Karpas-422 (cell line): ENCODE measurements around the gene CD48. TPM values are rescaled to one million over a fixed set of nuclear protein-coding genes. Genes with fewer than 3 reads are reported as not detected.
"Not testable (repeated sequence)": the region's sequence is repeated elsewhere in the genome, so short reads cannot be mapped to it uniquely, and the experiment has no call there.

Experiments used
- DNase-seq: peaks from one replicate; pipeline ENCODE4 v3.0.0-alpha.2; 2015
- H2AFZ ChIP-seq: fragments of 200-600 bp; sonication (generic); 2 replicates; pipeline ENCODE4 v1.6.1; 2014; ENCODE audit warnings: antibody characterized with exemption, low read length, mixed read lengths
- H3K27ac ChIP-seq: fragments of 200-600 bp; sonication (generic); 2 replicates; pipeline ENCODE4 v1.5.1; 2014; ENCODE audit warnings: mild to moderate bottlenecking, low read length, moderate library complexity
- H3K27me3 ChIP-seq: fragments of 200-600 bp; sonication (generic); 2 replicates; pipeline ENCODE4 v1.6.1; 2014; ENCODE audit warnings: low read length, mixed read lengths
- H3K36me3 ChIP-seq: fragments of 200-600 bp; sonication (generic); 2 replicates; pipeline ENCODE4 v1.6.1; 2014; ENCODE audit warnings: low read length, mixed read lengths; ENCODE audit not compliant: insufficient read depth
- H3K4me1 ChIP-seq: fragments of 200-600 bp; sonication (generic); 2 replicates; pipeline ENCODE4 v1.6.1; 2014; ENCODE audit warnings: mild to moderate bottlenecking, low read length, mixed read lengths
- H3K4me2 ChIP-seq: fragments of 200-600 bp; sonication (generic); 2 replicates; pipeline ENCODE4 v1.6.1; 2014; ENCODE audit warnings: low read length, low read depth, mild to moderate bottlenecking; ENCODE audit not compliant: poor library complexity, severe bottlenecking
- H3K4me3 ChIP-seq: fragments of 200-600 bp; sonication (generic); 2 replicates; pipeline ENCODE4 v1.5.1; 2014; ENCODE audit warnings: mild to moderate bottlenecking, antibody characterized with exemption, low read length, mixed read lengths
- H3K79me2 ChIP-seq: fragments of 200-600 bp; sonication (generic); 2 replicates; pipeline ENCODE4 v1.6.1; 2014; ENCODE audit warnings: mild to moderate bottlenecking, low read length, mixed read lengths
- H3K9ac ChIP-seq: fragments of 200-600 bp; sonication (generic); 2 replicates; pipeline ENCODE4 v1.6.0; 2014; ENCODE audit warnings: low read length
- H3K9me2 ChIP-seq: fragments of 200-600 bp; sonication (generic), shearing (Covaris generic); replicated peaks from 2 replicates; pipeline ENCODE4 v1.6.0; 2014; ENCODE audit warnings: mild to moderate bottlenecking, low read length, moderate library complexity; ENCODE audit not compliant: insufficient read depth
- H3K9me3 ChIP-seq: fragments of 300-700, 200-600 bp; sonication (generic); 2 replicates; pipeline ENCODE4 v1.6.1; 2014; ENCODE audit warnings: low read length, mixed read lengths
- H4K20me1 ChIP-seq: fragments of 200-600 bp; sonication (generic); 2 replicates; pipeline ENCODE4 v1.6.1; 2014; ENCODE audit warnings: mild to moderate bottlenecking, antibody characterized with exemption, low read length, low read depth; ENCODE audit not compliant: insufficient read depth
- total RNA-seq: library from RNA; depleted of rRNA; stranded (reverse); fragments of >200 nt; shearing (Covaris generic); gene quantifications from 2 replicates; pipeline ENCODE4 v1.2.3, GENCODE V29; 2014; ENCODE audit warnings: low replicate concordance

Gene CD48
- total RNA-seq, 1 experiment from 2014 or later: 56.3 TPM

DNA sequence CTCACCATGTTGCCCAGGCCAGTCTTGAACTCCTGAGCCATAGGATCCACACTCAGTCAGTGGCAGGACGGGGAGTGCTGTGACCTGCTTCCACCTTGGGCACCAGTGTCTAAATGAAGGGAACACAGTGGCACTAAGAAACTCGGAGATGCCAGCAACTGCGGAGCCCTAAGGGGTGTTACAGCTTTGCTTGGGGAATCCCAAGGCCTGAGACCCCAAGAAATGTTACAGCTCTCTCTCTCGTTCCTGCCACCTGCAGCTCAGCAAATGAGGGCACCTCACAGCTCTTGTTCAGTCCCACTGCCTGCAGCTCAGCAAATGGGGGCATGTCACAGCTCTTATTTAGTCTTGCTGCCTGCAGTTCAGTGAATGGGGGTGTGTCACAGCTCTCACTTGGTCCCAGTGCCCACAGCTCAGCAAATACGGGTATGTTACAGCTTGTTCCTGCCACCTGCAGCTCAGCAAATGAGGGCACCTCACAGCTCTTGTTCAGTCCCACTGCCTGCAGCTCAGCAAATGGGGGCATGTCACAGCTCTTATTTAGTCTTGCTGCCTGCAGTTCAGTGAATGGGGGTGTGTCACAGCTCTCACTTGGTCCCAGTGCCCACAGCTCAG, 2.5 kb upstream of the CD48 start:
- not testable (repeated sequence) for H3K9ac ChIP-seq, H3K9me3 ChIP-seq, H3K4me2 ChIP-seq, H4K20me1 ChIP-seq, H3K36me3 ChIP-seq, H3K4me3 ChIP-seq, H3K9me2 ChIP-seq, DNase-seq, H3K27me3 ChIP-seq, H3K79me2 ChIP-seq, H2AFZ ChIP-seq, H3K27ac ChIP-seq
- H3K4me1 ChIP-seq: peaks cover 31% of the 10 kb centered on the region

DNA sequence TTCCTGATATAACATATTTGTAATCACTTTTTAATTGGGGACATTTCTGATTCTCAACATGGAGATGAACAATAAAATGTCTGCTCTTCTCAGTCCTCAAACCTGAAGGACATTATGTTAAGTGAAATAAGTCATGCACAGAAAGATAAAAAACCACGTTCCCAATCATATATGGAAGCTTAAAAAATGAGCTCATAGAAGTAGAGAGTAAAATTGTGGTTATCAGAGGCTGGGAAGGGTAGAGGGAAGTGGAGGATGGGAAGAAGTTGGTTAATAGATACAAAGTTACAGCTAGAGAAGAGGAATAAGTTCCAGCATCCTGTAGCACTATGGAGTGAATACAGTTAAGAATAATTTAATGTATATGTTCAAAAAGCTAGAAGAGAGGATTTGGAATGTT, 1.5 kb upstream of the CD48 start:
- Histone ChIP-seq H3K9ac (no peak overlapping the region), H3K4me3 (no peak overlapping the region), H2AFZ (no peak overlapping the region), H3K27ac (no peak overlapping the region), H3K79me2 (no peaks in the 10 kb centered on the region), H3K4me1 (peaks cover 40% of the 10 kb centered on the region), H3K27me3 (no peaks in the 10 kb centered on the region), H3K9me3 (no peaks in the 10 kb centered on the region), H3K4me2 (no peak overlapping the region), H4K20me1 (no peaks in the 10 kb centered on the region), H3K36me3 (no peaks in the 10 kb centered on the region), H3K9me2 (no peaks in the 10 kb centered on the region)
- no peak for DNase-seq

DNA sequence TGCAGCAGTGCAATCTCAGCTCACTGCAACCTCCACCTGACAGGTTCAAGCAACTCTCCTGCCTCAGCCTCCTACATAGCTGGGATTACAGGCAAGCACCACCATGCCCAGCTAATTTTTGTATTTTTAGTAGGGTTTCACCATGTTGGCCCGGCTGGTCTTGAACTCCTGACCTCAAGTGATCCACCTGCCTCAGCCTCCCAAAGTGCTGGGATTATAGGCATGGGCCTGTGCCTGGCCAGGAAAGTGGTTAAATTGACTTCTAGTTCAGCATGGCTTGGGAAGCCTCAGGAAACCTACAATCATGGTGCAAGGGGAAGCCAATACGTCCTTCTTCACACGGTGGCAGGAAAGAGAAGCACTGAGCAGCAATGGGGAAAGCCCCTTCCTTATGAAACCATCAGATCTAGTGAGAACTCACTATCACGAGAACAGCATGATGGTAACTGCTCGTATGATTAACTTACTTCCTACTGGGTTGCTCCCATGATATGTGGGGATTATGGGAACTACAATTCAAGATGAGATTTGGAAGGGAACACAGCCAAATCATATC, 981 bp upstream of the CD48 start:
- H3K79me2 ChIP-seq, H2AFZ ChIP-seq: not testable (repeated sequence)

GRCh38 chr1:160711276-160711601, 383 bp downstream of the CD48 start:
- Histone ChIP-seq H4K20me1 (no peaks in the 10 kb centered on the region), H3K4me3 (peak overlapping the region; percentile 48; the same call in 1 of the 2 replicates), H2AFZ (peak overlapping the region; percentile 86; the same call in 1 of the 2 replicates), H3K36me3 (no peaks in the 10 kb centered on the region), H3K9me2 (no peaks in the 10 kb centered on the region), H3K27ac (no peak overlapping the region), H3K4me2 (peak overlapping the region; percentile 55), H3K9ac (peak overlapping the region; percentile 50), H3K9me3 (no peaks in the 10 kb centered on the region), H3K27me3 (no peaks in the 10 kb centered on the region), H3K79me2 (no peaks in the 10 kb centered on the region), H3K4me1 (peaks cover 55% of the 10 kb centered on the region)
- no peak for DNase-seq

More for the DNA sequence above, 981 bp upstream of the CD48 start:
- not testable (repeated sequence) for H3K4me3 ChIP-seq, H3K27me3 ChIP-seq, H3K36me3 ChIP-seq, H3K9me2 ChIP-seq, H4K20me1 ChIP-seq, DNase-seq, H3K9ac ChIP-seq, H3K27ac ChIP-seq, H3K9me3 ChIP-seq, H3K4me2 ChIP-seq
- H3K4me1 ChIP-seq: peaks cover 46% of the 10 kb centered on the region

- no peak overlapping the region for H2AFZ ChIP-seq
- H3K4me1 ChIP-seq: peaks cover 55% of the 10 kb centered on the region
- H3K27me3 ChIP-seq: no peaks in the 10 kb centered on the region
- peak overlapping the region; percentile 50; the same call in 1 of the 2 replicates for H3K9ac ChIP-seq
- H3K27ac ChIP-seq: no peak overlapping the region
- H3K4me2 ChIP-seq: peak overlapping the region; percentile 55
- H3K4me3 ChIP-seq: peak overlapping the region; percentile 48; the same call in 1 of the 2 replicates
- no peaks in the 10 kb centered on the region for H3K36me3 ChIP-seq
- no peaks in the 10 kb centered on the region for H3K9me3 ChIP-seq
- no peaks in the 10 kb centered on the region for H4K20me1 ChIP-seq
- H3K79me2 ChIP-seq: no peaks in the 10 kb centered on the region
- no peak for DNase-seq
- H3K9me2 ChIP-seq: no peaks in the 10 kb centered on the region
Observed at GRCh38 chr1:160710517-160711252, 937 bp downstream of the CD48 start.

DNA sequence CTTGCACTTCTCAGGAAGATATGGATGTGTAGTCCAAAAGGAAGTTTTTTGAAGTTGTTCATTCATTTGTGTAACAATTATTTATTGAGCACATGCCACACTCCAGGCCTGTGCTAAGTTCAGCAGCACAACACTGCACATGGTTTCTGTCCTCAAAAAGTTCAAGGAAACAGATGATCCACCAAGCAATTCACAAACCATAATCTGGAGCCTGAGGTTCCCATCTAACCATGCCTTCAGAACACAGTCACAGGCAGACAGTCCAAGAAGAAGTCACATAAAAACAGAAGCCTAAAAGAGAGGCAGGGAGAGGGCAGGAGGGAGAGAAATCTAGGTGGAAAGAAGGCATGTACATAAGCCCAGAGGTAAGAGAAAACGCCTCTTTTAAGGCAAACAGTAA, 1.9 kb downstream of the CD48 start:
- no peak for DNase-seq
- peaks cover 60% of the 10 kb centered on the region for H3K4me1 ChIP-seq
- H3K4me3 ChIP-seq: no peak overlapping the region
- no peaks in the 10 kb centered on the region for H3K9me3 ChIP-seq
- peak overlapping the region; percentile 10 for H3K4me2 ChIP-seq
- no peak overlapping the region for H3K27ac ChIP-seq
- no peaks in the 10 kb centered on the region for H3K9me2 ChIP-seq
- no peak overlapping the region for H3K9ac ChIP-seq
- no peak overlapping the region for H2AFZ ChIP-seq
- no peaks in the 10 kb centered on the region for H3K79me2 ChIP-seq
- H3K27me3 ChIP-seq: no peaks in the 10 kb centered on the region
- H4K20me1 ChIP-seq: no peaks in the 10 kb centered on the region
- H3K36me3 ChIP-seq: no peaks in the 10 kb centered on the region

DNA sequence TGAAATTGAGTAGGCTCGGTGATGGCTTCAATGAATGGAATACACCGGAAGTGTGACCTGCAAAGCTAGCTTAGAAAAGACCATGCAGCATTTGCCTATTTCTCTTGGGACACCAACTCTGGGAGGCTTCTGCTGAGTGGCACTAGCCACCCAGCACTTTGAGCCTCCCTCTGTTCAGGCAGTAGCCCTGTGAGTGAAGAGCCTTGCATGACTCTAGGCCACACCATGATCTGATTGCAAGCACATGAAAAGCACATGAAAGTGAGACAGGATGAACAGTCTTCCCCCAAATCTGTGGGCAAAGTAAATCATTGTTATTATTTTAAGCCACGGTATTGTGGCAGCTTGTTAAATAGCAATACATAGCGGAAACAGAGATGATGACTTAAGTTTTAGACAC, 2.8 kb downstream of the CD48 start:
- no peaks in the 10 kb centered on the region for H3K36me3 ChIP-seq
- no peak overlapping the region for H3K27ac ChIP-seq
- no peak overlapping the region for H3K9ac ChIP-seq
- no peaks in the 10 kb centered on the region for H3K79me2 ChIP-seq
- H3K4me2 ChIP-seq: peak overlapping the region; percentile 37
- no peaks in the 10 kb centered on the region for H3K9me3 ChIP-seq
- no peaks in the 10 kb centered on the region for H3K27me3 ChIP-seq
- peaks cover 69% of the 10 kb centered on the region for H3K4me1 ChIP-seq
- H3K9me2 ChIP-seq: no peaks in the 10 kb centered on the region
- H4K20me1 ChIP-seq: no peaks in the 10 kb centered on the region
- H2AFZ ChIP-seq: peak overlapping the region; percentile 38; the same call in 1 of the 2 replicates
- peak; percentile 63 for DNase-seq
- H3K4me3 ChIP-seq: no peak overlapping the region

DNA sequence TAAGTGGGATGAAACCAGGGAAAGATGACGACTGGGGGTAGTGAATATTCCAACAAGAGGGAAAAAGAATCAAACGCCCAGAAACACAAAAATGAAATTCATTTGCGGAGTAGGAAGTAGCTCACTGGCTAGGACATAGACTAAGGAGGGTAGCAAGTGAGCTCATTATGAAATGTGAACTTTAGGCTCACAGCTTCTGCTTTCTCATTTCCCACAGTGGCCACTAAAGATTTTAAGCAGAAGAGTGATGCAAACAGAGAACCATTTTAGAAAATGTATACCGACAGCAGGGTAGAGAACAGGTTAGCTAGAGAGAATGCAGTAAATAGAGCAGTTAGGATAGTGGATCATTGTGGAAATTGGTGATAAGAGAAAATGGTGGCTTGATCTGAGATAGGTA, 3.5 kb downstream of the CD48 start:
- Histone ChIP-seq H3K36me3 (no peaks in the 10 kb centered on the region), H3K27ac (peak overlapping the region; percentile 28; the same call in 1 of the 2 replicates), H3K4me2 (peak overlapping the region; percentile 37), H3K4me1 (peaks cover 69% of the 10 kb centered on the region), H3K79me2 (no peaks in the 10 kb centered on the region), H3K9ac (no peak overlapping the region), H3K9me2 (no peaks in the 10 kb centered on the region), H3K27me3 (no peaks in the 10 kb centered on the region), H3K4me3 (no peak overlapping the region), H3K9me3 (no peaks in the 10 kb centered on the region), H2AFZ (peak overlapping the region; percentile 4; the same call in 1 of the 2 replicates), H4K20me1 (no peaks in the 10 kb centered on the region)
- DNase-seq: peak; percentile 56
